Mucosa of rectum (tissue), 2 donors: Measurements from ENCODE around the gene MON1B.
"Not testable (repeated sequence)": the region's sequence is repeated elsewhere in the genome, so short reads cannot be mapped to it uniquely, and the experiment has no call there.

Experiments used
- H3K27ac ChIP-seq, 2 donors: one replicate each; pipeline ENCODE4 v1.7.0; 2013; ENCODE audit warnings: inconsistent platforms in 2 of 2, low read depth in 2 of 2, low read length in 2 of 2
- H3K27me3 ChIP-seq, 2 donors: one replicate each; pipeline ENCODE4 v1.7.0; 2013; ENCODE audit warnings: low read length in 2 of 2; ENCODE audit not compliant: control insufficient read depth in 2 of 2, insufficient read depth in 2 of 2
- H3K36me3 ChIP-seq, 2 donors: one replicate each; pipeline ENCODE4 v1.7.0; 2013; ENCODE audit warnings: low read length in 2 of 2; ENCODE audit not compliant: control insufficient read depth in 2 of 2, insufficient read depth in 2 of 2
- H3K4me1 ChIP-seq, 2 donors: one replicate each; pipeline ENCODE4 v1.7.0; 2013; ENCODE audit warnings: low read length in 2 of 2, mild to moderate bottlenecking in 1 of 2; ENCODE audit not compliant: control insufficient read depth in 2 of 2, insufficient read depth in 2 of 2
- H3K4me3 ChIP-seq, 2 donors: one replicate each; pipeline ENCODE4 v1.7.0; 2013; ENCODE audit warnings: low read length in 2 of 2
- H3K9ac ChIP-seq, 2 donors: one replicate each; pipeline ENCODE4 v1.7.0; 2013; ENCODE audit warnings: low read length in 2 of 2, low read depth in 1 of 2, mild to moderate bottlenecking in 1 of 2
- H3K9me3 ChIP-seq, 2 donors: one replicate each; pipeline ENCODE4 v1.7.0; 2013; ENCODE audit warnings: low read length in 2 of 2; ENCODE audit not compliant: control insufficient read depth in 2 of 2
- donor health status: healthy.
- donor health status: Normal muscosa, but diverticular disease.

Gene MON1B

GRCh38 chr16:77234611-77235010, 43.6 kb downstream of the MON1B start:
- Histone ChIP-seq H3K27me3 (peaks cover 3% of the 10 kb centered on the region in 2 donors), H3K27ac (no peak overlapping the region), H3K9me3 (no peaks in the 10 kb centered on the region), H3K9ac (no peak overlapping the region), H3K4me3 (no peak overlapping the region), H3K4me1 (peaks cover 0 to 2% of the 10 kb centered on the region in 2 donors), H3K36me3 (no peaks in the 10 kb centered on the region)

DNA sequence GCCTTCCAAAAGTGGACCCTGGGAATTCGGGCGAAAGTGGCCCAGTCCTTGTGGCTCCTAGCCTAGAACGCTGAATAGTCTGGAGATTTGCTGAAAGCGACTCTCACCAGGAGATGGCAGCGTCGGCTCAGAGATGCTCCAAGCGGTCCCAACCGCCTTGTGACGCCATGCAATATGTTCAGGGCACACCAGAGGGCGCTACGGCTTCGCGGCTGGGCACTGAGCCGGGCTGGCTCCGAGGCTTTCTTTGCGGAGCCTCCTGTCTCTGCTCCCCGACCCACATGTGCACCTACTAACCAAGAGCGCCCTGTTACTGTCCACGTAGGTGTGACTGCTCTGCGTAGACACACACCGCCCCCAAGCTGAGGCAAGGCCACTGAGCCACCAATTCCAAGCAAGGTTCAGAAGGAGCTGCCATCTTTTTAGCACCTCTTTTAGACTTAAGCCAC, 45.1 kb downstream of the MON1B start:
- no peaks in the 10 kb centered on the region for H3K36me3 ChIP-seq
- H3K9me3 ChIP-seq = no peaks in the 10 kb centered on the region
- H3K27ac ChIP-seq = no peak overlapping the region
- H3K4me1 ChIP-seq = peaks cover 0 to 2% of the 10 kb centered on the region in 2 donors
- H3K9ac ChIP-seq = no peak overlapping the region
- H3K27me3 ChIP-seq = peaks cover 3% of the 10 kb centered on the region in 2 donors
- peak overlapping the region in 1 of 2 donors; percentile 59 for H3K4me3 ChIP-seq

DNA sequence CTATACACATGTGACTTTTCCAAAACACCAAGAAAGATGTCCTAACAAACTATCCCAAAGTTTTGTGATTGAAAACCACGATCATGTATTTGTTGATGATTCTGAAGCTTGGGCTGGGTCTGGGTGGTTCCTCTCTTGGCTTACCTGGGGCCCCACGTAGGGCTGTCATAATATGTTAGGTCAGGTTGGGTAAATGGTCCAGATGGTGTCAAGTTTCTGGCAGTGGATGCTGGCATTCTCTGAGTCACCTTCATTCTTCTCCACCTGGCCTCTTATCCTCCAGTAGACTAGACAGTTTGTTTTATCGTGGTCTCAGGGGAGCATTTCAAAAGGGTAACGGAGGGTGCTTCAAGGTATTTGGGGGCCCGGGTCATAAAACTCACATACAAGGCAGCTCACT, 47.6 kb downstream of the MON1B start:
- Histone ChIP-seq H3K36me3 (no peaks in the 10 kb centered on the region), H3K27me3 (peaks cover 3% of the 10 kb centered on the region in 2 donors), H3K9ac (no peak overlapping the region), H3K4me1 (peaks cover 0 to 2% of the 10 kb centered on the region in 2 donors), H3K27ac (no peak overlapping the region), H3K4me3 (no peak overlapping the region), H3K9me3 (no peaks in the 10 kb centered on the region)

DNA sequence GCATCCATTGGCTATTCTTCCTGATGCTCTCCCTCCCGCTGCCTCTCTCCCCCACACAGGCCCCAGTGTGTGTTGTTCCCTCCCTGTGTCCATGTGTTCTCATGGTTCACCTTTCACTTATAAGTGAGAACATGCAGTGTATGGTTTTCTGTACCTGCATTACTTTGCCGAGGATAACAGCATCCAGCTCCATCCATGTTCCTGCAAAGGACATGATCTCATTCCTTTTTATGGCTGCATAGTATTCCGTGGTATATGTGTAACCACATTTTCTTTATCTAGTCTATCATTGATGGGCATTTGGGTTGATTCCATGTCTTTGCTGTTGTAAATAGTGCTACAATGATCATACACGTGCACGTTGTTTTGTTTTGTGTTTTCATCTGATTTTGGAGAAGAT, 51.5 kb downstream of the MON1B start:
- H3K4me1 ChIP-seq, H3K27me3 ChIP-seq, H3K9ac ChIP-seq, H3K27ac ChIP-seq, H3K36me3 ChIP-seq, H3K9me3 ChIP-seq, H3K4me3 ChIP-seq: not testable (repeated sequence)

- Histone ChIP-seq H3K36me3 (no peaks in the 10 kb centered on the region), H3K4me3 (no peak overlapping the region), H3K27ac (no peak overlapping the region), H3K4me1 (no peaks in the 10 kb centered on the region), H3K9ac (no peak overlapping the region), H3K9me3 (no peaks in the 10 kb centered on the region), H3K27me3 (no peaks in the 10 kb centered on the region)
These were observed 55.2 kb downstream of the MON1B start for GRCh38 chr16:77246150-77246549.

- Histone ChIP-seq H3K4me1 (no peaks in the 10 kb centered on the region), H3K9me3 (no peaks in the 10 kb centered on the region), H3K36me3 (no peaks in the 10 kb centered on the region), H3K9ac (no peak overlapping the region), H3K27ac (no peak overlapping the region), H3K27me3 (no peaks in the 10 kb centered on the region), H3K4me3 (no peak overlapping the region)
These were observed 59.4 kb downstream of the MON1B start for GRCh38 chr16:77250400-77250799.
